Heart right ventricle (tissue), 16 donors: ENCODE measurements around the gene TRIM8. TPM values are rescaled to one million over a fixed set of nuclear protein-coding genes. Genes with fewer than 3 reads are reported as not detected.

Experiments used
- ATAC-seq, 8 donors: fragments of 200-7000 bp; cut with Tn5 transposase; one replicate each; pipeline ENCODE4 v1.9.1; 2020; ENCODE audit warnings: mild to moderate bottlenecking in 8 of 8, moderate library complexity in 8 of 8, moderate number of reproducible peaks in 1 of 8
- DNase-seq, 2 donors: peaks; one replicate each; pipeline ENCODE4 v3.0.0-alpha.2; 2020
- H3K27ac ChIP-seq, 10 donors: fragments of 200-600 bp; sonication (generic) in 2 of 10; one replicate each; pipeline versions ENCODE4 v1.5.0 to v1.8.0; 2020 to 2022; ENCODE audit warnings: mild to moderate bottlenecking in 3 of 10
- H3K27me3 ChIP-seq, 7 donors: fragments of 200-600 bp; one replicate each; pipeline ENCODE4 v1.8.0; 2021 to 2022; ENCODE audit warnings: mild to moderate bottlenecking in 2 of 7
- H3K36me3 ChIP-seq, 9 donors: fragments of 200-600 bp; sonication (generic) in 1 of 9; one replicate each; pipeline versions ENCODE4 v1.5.0 to v1.8.0; 2020 to 2022; ENCODE audit warnings: mild to moderate bottlenecking in 2 of 9
- H3K4me1 ChIP-seq, 9 donors: fragments of 200-600 bp; sonication (generic) in 1 of 9; one replicate each; pipeline versions ENCODE4 v1.5.0 to v1.8.0; 2020 to 2022; ENCODE audit warnings: mild to moderate bottlenecking in 4 of 9
- H3K4me3 ChIP-seq, 10 donors: fragments of 200-600 bp; sonication (generic) in 2 of 10; one replicate each; pipeline versions ENCODE4 v1.5.0 to v1.8.0; 2020 to 2022; ENCODE audit warnings: mild to moderate bottlenecking in 7 of 10, moderate library complexity in 2 of 10
- H3K9me3 ChIP-seq, 11 donors: fragments of 200-600 bp in 10 of 11; sonication (generic) in 2 of 11; one replicate each; pipeline versions ENCODE4 v1.5.0 to v1.8.0; 2013 to 2022; ENCODE audit warnings: mild to moderate bottlenecking in 2 of 11, control low read depth in 1 of 11, moderate library complexity in 1 of 11
- WGBS, 2 donors: extraction: QIAGEN DNeasy Blood & Tissue Kit; methylation state at CpG; one replicate each; pipeline ENCODE4 v1.1.7; 2013; ENCODE audit warnings: inconsistent platforms in 1 of 2; 5-methylcytosine and 5-hydroxymethylcytosine counted together
- intact Hi-C, 10 donors: fragments of 100-400 bp; cut with DNase I; formaldehyde crosslinking; loops; one replicate each; pipeline versions ENCODE4 v1.11.1 to v1.14.2; 2022
- polyA plus RNA-seq, 2 donors: library from polyadenylated mRNA; stranded (reverse); fragments of 200-250 nt; gene quantifications; one replicate each; pipeline ENCODE4 v1.2.3, GENCODE V29; 2013
- total RNA-seq, 10 donors: library from RNA; stranded (reverse); fragmentation: NEBNext Ultra II Directional in 3 of 10; extraction: Animal tissue kit (Norgen Biotek cat#: 25700) in 3 of 10; gene quantifications; one replicate each; pipeline versions ENCODE4 v1.2.1 to v1.2.4, GENCODE V29; 2021 to 2023
- TF ChIP-seq, protein P1 (sequence below), 9 donors: fragments of 200-600 bp; sonication (generic) in 2 of 9; IDR thresholded peaks; one replicate each; pipeline versions ENCODE4 v1.5.0 to v1.8.0; 2021 to 2022; ENCODE audit warnings: antibody characterized with exemption in 9 of 9, mild to moderate bottlenecking in 5 of 9, moderate library complexity in 1 of 9
- donor health status: Arrhythmogenic right ventricular cardiomyopathy.
- donor health status: ischemic (EF 13 %, LVEDD 7.1; RV severe dilation, severe dysfunction).
- donor health status: healthy with polysubstance abuse.
- donor health status: DM: no; HTN: yes; CAD: no.
- donor health status: DM: no; HTN: no; CAD: no.
- donor health status: ischemic (EF 25% LVEDD 6.9; RV normal size, moderate dysfunction).
- donor health status: ischemic (EF 25% LVEDD 5.7; RV mildly dilated, moderate dysfunction).
- donor health status: healthy.
- donor health status: DM: yes; HTN: yes; CAD: no.
- donor health status: Ischemic cardiomyopathy.
- donor health status: ischemic (EF 35%, LVEDD 5.7; RV mildly dilated, moderate dysfunction).
- donor health status: nonischemic (EF 11% LVEDD 7.7; RV severe dilation, severe dysfunction).
- donor health status: DM: yes; HTN: yes; CAD: no.
- donor health status: PGD.
- donor health status: ischemic (EF 29% LVEDD 5.4; RV normal size, mild dysfunction).
- donor health status: nonischemic (EF 23%, LVEDD 6.1; RV moderate dilation, normal function).

Gene TRIM8
- total and polyA plus RNA-seq, 12 donors = 27.9 to 147 (median 88.8) TPM

DNA sequence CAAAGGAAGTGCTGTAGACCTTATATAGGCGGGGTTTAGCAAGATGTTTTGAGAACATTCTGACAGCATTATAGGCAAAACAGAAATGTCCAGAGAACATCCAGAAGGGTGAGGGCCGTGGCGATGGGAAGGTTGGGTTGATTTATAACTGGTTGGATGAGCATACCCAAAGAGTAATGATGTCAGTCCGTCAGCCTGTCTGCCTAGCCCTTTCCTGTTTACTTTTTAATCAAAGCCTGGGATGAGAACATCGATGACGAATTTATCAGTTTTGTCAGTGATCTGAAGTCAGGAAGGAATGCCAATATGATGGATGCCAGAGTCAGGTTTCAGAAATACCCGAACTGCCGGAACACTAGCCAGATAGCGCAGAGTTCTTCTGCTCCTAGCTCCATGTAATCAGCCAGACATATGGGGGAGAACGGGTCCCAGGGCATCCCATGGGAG is 33.8 kb upstream of the TRIM8 start:
- Histone ChIP-seq H3K27ac (peak overlapping the region in 7 of 10 donors; percentile 3 to 67 (median 30)), H3K27me3 (no peaks in the 10 kb centered on the region), H3K36me3 (peaks cover 0 to 24% (median 0%) of the 10 kb centered on the region in 9 donors), H3K9me3 (no peaks in the 10 kb centered on the region), H3K4me3 (no peak overlapping the region), H3K4me1 (peaks cover 6 to 64% (median 40%) of the 10 kb centered on the region in 9 donors)
- intact Hi-C loops = no loop called here
- ATAC-seq (peak in 1 of 8 donors; percentile 15), DNase-seq (no peak)
- TF ChIP-seq, protein P1, sequence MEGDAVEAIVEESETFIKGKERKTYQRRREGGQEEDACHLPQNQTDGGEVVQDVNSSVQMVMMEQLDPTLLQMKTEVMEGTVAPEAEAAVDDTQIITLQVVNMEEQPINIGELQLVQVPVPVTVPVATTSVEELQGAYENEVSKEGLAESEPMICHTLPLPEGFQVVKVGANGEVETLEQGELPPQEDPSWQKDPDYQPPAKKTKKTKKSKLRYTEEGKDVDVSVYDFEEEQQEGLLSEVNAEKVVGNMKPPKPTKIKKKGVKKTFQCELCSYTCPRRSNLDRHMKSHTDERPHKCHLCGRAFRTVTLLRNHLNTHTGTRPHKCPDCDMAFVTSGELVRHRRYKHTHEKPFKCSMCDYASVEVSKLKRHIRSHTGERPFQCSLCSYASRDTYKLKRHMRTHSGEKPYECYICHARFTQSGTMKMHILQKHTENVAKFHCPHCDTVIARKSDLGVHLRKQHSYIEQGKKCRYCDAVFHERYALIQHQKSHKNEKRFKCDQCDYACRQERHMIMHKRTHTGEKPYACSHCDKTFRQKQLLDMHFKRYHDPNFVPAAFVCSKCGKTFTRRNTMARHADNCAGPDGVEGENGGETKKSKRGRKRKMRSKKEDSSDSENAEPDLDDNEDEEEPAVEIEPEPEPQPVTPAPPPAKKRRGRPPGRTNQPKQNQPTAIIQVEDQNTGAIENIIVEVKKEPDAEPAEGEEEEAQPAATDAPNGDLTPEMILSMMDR (IDR thresholded peaks at IDR 0.05) = no peak
- WGBS, 2 donors = 57 to 64% methylated on average over 10 of the region's 10 CpGs

DNA sequence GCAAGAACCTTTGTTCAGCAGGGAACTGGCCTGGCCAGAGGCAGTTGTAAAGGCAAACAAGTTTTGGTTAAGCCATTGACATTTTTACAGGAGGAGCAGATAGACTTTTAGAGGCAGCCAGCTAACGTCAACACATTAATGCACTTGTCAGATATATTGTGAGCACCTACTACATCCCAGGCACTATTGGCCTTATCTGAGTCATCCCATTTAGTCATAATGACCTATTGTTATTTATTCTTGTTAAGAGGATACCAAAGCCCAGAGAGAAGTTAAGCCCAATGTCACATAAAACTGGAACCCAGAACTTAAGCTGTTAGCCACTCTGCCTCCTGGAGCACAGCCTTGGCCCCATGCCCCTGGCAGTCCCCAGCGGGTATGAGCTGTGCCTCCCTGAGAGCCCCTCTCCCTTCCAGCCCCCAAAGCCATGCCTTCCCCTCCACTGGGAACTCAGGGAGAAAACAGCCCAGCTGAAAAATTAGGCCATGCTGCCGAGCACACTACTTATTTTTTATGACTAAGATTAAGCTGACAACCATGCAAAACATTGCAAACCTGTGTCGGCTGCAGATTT is 32.7 kb upstream of the TRIM8 start:
- ATAC-seq (no peak), DNase-seq (no peak)
- peaks cover 6 to 68% (median 50%) of the 10 kb centered on the region in 9 donors for H3K4me1 ChIP-seq
- H3K9me3 ChIP-seq = no peaks in the 10 kb centered on the region
- H3K27me3 ChIP-seq = no peaks in the 10 kb centered on the region
- no peak overlapping the region for H3K4me3 ChIP-seq
- intact Hi-C loops = no loop called here
- H3K36me3 ChIP-seq = peaks cover 0 to 23% (median 0%) of the 10 kb centered on the region in 9 donors
- H3K27ac ChIP-seq = peak overlapping the region in 6 of 10 donors; percentile 24 to 67 (median 39)
- 60 to 75% methylated on average over 4 of the region's 4 CpGs for WGBS, 2 donors
- TF ChIP-seq, protein P1 (IDR thresholded peaks at IDR 0.05) = no peak

DNA sequence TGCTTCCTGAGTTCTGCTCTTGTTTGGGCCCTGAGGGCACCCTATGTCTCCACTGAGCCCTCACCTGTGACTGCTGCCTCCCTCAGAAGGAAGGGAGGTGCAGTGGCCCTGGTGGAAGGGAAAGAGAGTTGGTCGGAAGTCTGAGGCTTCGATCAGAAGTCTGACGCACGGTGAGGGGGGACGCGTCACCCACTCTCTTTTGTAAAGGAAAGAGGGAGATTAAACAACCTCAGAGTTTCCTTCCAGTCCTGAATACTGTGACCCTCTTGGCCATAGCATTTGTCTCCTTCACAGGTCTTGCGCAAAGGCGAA is 31.4 kb upstream of the TRIM8 start:
- TF ChIP-seq, protein P1 (IDR thresholded peaks at IDR 0.05) = no peak
- ATAC-seq (peak in 1 of 8 donors; percentile 5), DNase-seq (no peak)
- peak overlapping the region in 6 of 10 donors; percentile 4 to 61 (median 36) for H3K27ac ChIP-seq
- H3K4me3 ChIP-seq = no peak overlapping the region
- peaks cover 10 to 81% (median 56%) of the 10 kb centered on the region in 9 donors for H3K4me1 ChIP-seq
- no peaks in the 10 kb centered on the region for H3K9me3 ChIP-seq
- intact Hi-C loops = no loop called here
- H3K27me3 ChIP-seq = no peaks in the 10 kb centered on the region
- peaks cover 0 to 36% (median 0%) of the 10 kb centered on the region in 9 donors for H3K36me3 ChIP-seq
- 64 to 85% methylated on average over 8 of the region's 8 CpGs for WGBS, 2 donors

DNA sequence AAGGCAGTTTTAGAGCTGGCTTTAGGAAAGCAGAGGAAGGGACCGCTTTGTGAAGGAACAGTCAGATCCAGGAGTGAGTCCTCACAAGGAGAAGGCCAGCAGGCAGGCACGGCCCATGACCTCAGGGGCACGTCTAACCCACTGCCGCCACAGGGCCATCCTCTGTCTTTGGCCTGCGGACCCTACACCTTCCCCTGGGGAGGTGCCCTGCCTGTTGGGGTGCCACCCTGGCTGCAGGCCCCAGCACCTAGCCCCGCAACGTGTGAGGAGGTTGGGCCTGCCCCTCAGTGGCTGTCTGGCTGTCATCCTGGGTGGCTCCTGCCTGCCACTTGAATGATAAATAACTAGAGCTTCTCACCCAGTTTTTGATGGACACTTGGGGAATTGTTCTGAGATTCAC is 31.0 kb upstream of the TRIM8 start:
- DNase-seq (no peak), ATAC-seq (no peak)
- H3K36me3 ChIP-seq = peaks cover 0 to 40% (median 0%) of the 10 kb centered on the region in 9 donors
- H3K4me3 ChIP-seq = no peak overlapping the region
- TF ChIP-seq, protein P1 (IDR thresholded peaks at IDR 0.05) = no peak
- intact Hi-C loops = no loop called here
- H3K9me3 ChIP-seq = no peaks in the 10 kb centered on the region
- H3K27ac ChIP-seq = peak overlapping the region in 6 of 10 donors; percentile 4 to 61 (median 36)
- H3K4me1 ChIP-seq = peaks cover 12 to 84% (median 59%) of the 10 kb centered on the region in 9 donors
- no peaks in the 10 kb centered on the region for H3K27me3 ChIP-seq
- 90 to 93% methylated on average over 7 of the region's 7 CpGs for WGBS, 2 donors
